ENCODE data around the gene PZP.

DNA sequence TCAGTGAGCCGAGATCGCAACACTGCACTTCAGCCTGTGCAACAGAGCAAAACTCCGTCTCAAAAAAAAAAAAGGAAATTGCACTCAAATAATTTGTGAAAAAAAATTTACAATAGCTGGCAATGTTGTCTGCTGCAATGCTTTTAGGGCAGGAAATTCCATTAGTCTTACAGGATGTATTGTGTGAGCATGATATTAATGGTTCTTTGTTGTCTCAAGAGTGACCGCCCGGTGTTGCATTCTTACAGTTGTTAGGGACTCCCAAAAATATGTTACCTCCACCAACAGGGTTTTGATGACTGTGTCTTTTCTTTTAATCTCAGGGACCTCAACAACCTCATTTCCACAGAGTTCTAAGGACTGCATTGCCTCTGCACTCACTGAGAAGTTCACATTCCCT, 44.8 kb downstream of the PZP start:
- TF ChIP-seq, protein P1, sequence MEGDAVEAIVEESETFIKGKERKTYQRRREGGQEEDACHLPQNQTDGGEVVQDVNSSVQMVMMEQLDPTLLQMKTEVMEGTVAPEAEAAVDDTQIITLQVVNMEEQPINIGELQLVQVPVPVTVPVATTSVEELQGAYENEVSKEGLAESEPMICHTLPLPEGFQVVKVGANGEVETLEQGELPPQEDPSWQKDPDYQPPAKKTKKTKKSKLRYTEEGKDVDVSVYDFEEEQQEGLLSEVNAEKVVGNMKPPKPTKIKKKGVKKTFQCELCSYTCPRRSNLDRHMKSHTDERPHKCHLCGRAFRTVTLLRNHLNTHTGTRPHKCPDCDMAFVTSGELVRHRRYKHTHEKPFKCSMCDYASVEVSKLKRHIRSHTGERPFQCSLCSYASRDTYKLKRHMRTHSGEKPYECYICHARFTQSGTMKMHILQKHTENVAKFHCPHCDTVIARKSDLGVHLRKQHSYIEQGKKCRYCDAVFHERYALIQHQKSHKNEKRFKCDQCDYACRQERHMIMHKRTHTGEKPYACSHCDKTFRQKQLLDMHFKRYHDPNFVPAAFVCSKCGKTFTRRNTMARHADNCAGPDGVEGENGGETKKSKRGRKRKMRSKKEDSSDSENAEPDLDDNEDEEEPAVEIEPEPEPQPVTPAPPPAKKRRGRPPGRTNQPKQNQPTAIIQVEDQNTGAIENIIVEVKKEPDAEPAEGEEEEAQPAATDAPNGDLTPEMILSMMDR (IDR thresholded peaks at IDR 0.05): no peak
- TF ChIP-seq POLR2A (IDR thresholded peaks at IDR 0.05): no peak
